IPS-NIHi7 (cell line): ENCODE results near the gene TASP1.
"Not testable (repeated sequence)": the region's sequence is repeated elsewhere in the genome, so short reads cannot be mapped to it uniquely, and the experiment has no call there.

Experiments used
- DNase-seq: peaks from one replicate; pipeline ENCODE4 v3.0.0; 2012; ENCODE audit warnings: mixed read lengths; ENCODE audit errors: extremely low spot score

Gene TASP1

DNA sequence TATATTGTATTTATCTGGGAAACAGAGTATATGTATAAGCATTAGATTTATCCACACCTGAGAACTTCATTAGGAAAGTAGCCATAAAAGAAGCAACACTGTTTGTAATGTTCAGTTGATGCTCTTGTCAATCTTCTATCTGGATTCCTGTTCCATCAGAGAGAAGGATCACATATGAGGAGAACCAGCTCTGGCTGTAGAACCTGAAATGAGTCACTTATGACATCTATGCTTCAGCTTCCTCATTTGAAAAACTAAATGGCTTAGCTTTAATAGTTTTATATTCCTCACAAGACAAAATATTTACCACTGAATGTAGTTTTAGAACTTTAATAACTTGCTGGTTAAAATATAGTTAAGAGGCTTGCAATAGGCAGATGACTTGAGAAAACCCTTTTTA is 144.7 kb downstream of the TASP1 start:
- DNase-seq = no peak

DNA sequence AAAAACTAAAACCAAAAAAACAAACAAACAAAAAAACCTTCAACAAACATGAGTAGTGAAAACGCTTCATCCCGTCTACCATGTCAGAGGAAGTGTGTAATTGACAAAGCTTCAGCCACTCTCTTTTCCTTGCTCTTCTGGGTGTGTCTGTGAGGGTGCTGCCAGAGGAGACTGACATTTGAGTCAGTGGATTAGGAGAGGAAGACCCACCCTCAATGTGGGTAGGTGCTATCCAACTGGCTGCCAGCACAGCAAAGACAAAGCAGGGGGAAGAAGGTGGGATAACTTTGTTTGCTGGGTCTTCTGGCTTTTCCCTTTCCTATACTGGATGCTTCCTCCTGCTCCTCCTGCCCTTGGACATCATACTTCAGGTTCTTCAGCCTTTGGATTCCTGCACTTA is 145.6 kb downstream of the TASP1 start:
- no peak for DNase-seq

DNA sequence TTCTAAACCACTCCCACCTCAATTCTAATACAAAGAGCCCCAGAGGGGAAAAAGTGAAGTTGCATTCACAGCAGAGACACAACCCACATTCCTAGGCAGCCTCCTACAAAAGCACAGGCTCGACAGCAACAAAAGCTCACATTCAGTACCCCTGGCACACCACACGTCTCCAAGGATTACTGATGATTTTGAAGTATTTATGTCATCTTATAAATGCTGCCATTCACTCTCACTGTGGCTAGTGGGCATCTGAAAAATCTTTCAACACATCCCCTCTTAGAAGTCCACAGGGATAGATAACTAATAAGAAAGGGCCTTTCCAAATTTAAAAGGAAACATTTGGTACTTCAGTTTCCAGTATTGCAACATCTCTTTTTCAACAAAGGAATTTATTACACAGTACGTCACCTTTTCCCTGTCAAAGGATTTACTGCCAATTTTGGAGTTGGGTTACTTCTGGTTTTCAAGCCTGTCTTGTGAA is 146.7 kb downstream of the TASP1 start:
- DNase-seq = peak; percentile 63

- DNase-seq = no peak
Measured at GRCh38 chr20:13487202-13487601, 151.5 kb downstream of the TASP1 start.

DNA sequence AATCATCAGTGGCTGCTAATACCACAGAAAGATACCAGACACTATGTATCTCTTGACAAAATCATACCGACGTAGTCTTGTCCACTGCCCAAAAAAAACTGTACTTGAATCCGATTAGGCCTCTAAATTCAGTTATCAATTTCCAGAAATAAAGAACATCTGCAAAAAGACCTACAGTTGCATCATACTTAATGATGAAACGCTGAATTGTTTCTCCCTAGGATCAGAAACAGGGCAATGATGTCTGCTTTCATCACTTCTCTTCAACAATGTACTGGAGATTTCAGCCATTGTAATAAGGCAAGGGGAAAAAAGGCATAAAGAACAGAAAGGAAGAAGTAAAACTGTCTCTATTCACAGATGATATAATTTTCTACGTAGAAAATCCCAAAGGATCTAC is 152.0 kb downstream of the TASP1 start:
- DNase-seq = no peak

- no peak for DNase-seq
Measured at GRCh38 chr20:13485576-13485975, 153.2 kb downstream of the TASP1 start.

GRCh38 chr20:13485019-13485418 is 153.7 kb downstream of the TASP1 start:
- not testable (repeated sequence) for DNase-seq

- not testable (repeated sequence) for DNase-seq
Measured at GRCh38 chr20:13483472-13483871, 155.3 kb downstream of the TASP1 start.

GRCh38 chr20:13478366-13478765 is 160.4 kb downstream of the TASP1 start:
- DNase-seq = no peak

DNA sequence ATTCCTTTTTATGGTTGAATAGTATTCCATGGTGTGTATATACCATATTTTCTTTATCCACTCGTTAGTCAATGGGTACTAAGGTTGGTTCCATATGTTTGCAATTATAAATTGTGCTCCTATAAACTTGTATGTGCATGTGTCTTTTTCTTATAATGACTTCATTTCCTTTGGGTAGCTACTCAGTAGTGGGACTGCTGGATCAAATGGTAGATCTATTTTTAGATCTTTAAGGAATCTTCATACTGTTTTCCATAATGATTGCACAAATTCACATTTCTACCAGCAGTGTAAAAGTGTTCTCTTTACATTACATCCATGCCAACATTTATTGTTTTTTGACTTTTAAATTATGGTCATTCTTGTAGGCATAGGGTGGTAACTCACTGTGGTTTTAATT is 164.3 kb downstream of the TASP1 start:
- no peak for DNase-seq

DNA sequence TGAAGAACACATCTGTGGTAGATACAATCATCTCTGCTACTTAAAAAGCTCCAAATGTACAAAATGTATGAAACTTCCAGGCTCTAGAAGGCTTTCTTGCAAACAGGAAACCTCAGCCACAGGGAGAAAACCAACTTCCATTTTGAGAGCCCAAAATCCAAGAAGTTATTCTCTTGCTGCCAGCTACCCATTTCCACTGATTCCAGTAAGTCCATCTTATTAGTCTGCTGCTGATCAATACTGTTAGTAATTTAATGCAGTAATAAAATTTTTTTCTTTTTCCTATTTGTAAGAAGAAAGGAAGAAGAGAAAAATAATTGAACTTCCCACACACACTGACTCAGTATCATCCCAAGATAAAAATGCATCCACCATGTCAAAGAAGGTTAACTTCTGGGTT is 169.5 kb downstream of the TASP1 start:
- DNase-seq = no peak

GRCh38 chr20:13468166-13468565 is 170.6 kb downstream of the TASP1 start:
- DNase-seq = no peak

- no peak for DNase-seq
Measured at GRCh38 chr20:13464702-13465101, 174.0 kb downstream of the TASP1 start.

DNA sequence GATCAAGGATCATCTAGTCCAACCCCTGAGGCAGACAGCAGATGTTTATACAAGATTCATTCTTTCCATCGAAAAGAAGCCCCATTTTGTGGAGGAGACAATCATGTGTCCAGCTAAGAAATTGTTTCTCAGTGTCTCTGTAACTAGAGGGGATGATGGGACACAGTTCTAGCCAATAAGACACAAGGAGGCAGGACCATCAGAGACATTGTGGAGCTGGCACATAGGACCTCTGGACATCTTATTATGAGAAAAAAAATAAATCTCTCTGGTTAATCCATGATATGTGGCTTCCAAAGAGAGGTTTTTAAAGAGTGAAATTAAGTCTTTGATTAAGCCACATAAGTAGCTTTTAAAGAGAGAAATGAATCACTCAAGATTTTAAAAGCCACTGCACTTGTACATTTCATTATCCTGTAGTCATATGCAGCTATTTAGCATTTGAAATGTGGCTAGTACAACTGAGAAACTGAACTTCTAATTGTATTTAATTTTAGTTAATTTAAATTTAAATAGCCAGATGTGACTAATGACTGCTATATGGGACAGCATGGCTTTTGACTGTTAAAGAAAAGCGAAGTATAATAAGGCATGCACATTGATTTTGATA is 176.8 kb downstream of the TASP1 start:
- DNase-seq = no peak

DNA sequence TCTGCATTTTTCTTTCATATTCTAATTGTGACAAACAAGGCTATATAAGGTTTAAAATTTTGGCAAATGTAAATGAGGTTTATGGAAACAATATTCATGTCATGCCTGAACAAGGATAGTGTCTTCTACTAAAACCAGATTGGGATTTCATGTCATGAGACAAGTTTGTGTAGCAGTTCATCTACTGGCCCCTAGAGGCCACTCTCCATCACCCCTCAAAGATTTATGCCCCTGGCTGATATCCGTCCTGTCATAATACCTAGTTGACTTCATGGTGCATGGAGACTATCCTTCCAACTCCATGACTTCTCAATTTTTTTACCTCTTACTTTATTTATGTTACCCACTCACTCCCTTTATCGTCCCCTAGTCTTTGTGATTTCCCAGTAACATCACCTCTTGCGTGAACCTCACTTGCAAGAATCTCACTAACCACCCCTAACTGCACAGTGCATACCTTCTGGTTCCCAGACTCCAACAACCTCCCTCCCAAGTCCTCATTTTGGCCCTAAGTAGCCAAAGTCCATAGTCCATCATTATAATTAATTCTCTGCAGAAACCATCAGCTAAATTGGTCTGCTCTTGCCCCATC is 179.8 kb downstream of the TASP1 start:
- peak; percentile 63 for DNase-seq

DNA sequence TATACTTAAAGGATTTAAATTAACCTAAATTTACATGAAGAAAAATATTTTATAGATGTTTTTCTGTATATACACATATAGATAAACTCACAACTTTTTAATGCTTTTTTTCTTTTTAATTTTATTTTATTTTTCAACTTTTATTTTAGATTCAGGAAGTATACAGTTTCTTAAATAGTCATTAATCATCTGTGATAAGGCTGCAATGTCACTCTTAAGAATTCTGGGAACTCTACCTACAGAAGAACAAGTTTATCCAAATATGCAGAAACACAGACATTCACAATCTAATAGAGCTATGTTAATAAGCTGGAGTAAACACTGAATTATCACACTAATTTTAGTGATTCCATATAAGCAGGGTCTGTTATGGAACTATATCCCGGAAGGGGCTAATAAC is 181.2 kb downstream of the TASP1 start:
- DNase-seq = no peak

DNA sequence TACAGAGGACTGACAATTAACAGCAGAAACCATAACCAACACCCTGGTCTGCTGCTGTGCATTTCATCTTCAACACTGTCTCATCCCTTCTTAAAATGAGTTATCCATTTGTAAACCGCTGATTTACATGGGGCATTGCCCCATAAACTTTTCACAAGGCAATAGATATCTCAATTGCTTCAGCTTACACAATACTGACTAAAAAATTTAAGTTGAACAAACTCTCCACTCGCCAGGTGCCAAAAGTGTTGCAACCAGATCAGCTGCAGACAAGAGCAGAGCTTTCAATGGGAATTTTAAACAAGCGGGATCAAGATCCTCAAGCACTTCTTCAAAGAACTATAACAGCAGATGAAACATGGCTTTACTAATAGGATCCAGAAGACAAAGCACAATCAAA is 183.0 kb downstream of the TASP1 start:
- DNase-seq = no peak

DNA sequence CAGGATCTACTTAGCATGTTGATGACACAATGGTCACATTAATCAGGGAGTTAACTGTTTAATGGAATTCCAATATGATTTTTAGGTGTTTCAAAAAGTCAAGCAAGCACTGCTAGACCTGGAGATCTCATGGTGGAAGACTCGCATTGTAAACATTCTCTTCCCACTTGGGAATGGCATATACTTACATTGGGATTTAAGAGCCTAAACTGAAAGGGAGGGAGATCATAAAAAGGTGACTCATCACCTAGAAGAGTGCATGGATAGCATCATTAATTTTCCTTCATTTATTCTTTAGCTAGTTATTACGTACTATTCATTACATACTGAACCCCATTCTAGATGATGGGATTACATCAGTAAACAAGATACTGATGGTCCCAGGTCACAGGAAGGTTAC is 185.4 kb downstream of the TASP1 start:
- DNase-seq = no peak

DNA sequence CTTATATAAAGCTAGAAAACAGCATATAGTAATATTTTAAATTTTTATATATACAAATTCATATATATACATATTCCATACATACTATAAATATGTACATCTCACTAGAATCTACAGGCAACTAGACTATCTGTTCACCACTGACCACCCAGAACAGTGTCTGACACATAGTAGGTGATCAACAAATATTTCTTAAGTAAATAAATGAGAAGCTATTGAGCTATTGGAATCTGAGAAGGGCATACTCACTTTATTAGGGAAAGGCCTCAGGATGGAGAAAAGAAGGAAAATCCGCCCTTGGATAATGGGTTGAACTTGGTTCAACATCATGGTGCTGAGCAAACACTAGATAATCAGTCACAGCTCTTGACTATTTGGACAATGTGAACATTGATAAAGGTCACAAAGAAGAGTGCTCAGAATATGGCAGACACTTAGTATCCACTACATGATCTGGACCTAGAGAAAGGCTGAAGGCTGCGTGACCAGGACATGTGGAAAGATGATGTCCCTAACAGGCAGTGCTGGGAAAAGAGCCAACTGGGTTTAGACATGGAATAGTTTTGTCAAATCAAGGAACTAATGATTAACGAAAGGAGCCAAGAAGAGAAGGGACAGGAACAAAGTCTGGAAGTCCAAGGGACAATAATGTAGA is 186.1 kb downstream of the TASP1 start:
- DNase-seq = no peak

DNA sequence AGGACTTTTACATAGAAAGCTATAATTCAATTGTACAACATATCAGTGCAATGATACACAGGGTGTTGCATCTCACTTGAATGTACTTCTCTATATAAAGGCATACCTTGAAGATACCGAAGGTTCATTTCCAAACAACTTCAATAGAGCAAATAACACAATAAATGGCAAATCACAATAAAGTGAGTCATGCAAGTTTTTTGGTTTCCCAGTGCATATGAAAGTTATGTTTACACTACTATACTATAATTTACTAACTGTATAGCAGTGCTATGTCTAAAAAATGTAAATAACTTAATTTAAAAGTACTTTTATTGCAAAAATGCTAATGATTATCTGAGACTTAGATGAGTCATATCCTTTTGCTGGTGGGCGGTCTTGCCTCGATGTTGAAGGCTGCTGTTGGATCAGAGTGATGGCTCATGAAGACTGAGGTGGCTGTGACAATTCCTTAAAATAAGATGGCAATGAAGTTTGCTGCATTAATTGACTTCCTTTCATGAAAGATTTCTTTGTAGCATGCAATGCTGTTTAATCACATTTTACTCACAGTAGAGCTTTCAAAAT is 188.8 kb downstream of the TASP1 start:
- no peak for DNase-seq

- DNase-seq = no peak
Measured at GRCh38 chr20:13447385-13448180, 191.1 kb downstream of the TASP1 start.

DNA sequence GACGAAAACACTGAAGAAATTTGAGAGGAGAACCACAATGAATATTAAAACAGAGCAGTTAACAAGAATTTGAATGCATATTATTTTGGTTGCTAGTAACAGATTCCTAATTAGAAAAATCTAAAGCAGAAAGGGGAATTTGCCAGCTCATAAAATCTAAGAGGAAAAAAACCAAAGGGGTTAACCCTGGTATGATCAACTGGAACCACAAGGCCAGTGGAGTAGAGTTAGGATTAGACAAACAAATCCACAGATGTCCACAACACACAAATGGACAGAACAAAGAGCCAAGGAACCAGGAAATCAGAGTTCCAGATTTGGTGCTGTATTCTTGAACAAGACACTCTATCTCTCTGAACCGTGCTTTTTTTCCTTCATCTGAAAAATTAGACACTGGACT is 195.0 kb downstream of the TASP1 start:
- no peak for DNase-seq
